HG02623 (cell line): Measurements from ENCODE around the gene PLA2G4E.
A peak's percentile ranks its signal among the peaks of the same experiment; 100 is the strongest.

Experiments used
- ATAC-seq: cut with Tn5 transposase; IDR thresholded peaks from one replicate; pipeline ENCODE4 v1.9.1; 2021; ENCODE audit warnings: moderate library complexity; ENCODE audit not compliant: unreplicated experiment

The PLA2G4E gene

GRCh38 chr15:41981371-41982132, 39.3 kb downstream of the PLA2G4E start:
- no peak for ATAC-seq

GRCh38 chr15:41980654-41981323, 40.1 kb downstream of the PLA2G4E start:
- no peak for ATAC-seq

GRCh38 chr15:41979493-41980266, 41.2 kb downstream of the PLA2G4E start:
- no peak for ATAC-seq

GRCh38 chr15:41978534-41978933, 42.3 kb downstream of the PLA2G4E start:
- ATAC-seq, result no peak

GRCh38 chr15:41977757-41978383, 43.0 kb downstream of the PLA2G4E start:
- ATAC-seq, result no peak

- ATAC-seq, result no peak
Measured at GRCh38 chr15:41975669-41976068, 45.2 kb downstream of the PLA2G4E start.

GRCh38 chr15:41974041-41974440, 46.8 kb downstream of the PLA2G4E start:
- no peak for ATAC-seq

- ATAC-seq, result peak; percentile 82
Measured at GRCh38 chr15:41972253-41973242, 48.3 kb downstream of the PLA2G4E start, which contains the start of gene EHD4. Gene EHD4, minus strand, starts transcription at chr15:41972557. Its CDS starts 63 bp downstream, at chr15:41972494.

- ATAC-seq, result peak; percentile 9
Measured at GRCh38 chr15:41971895-41972252, 49.0 kb downstream of the PLA2G4E start.

- ATAC-seq, result peak; percentile 40
Measured at GRCh38 chr15:41971089-41971894, 49.5 kb downstream of the PLA2G4E start.

- ATAC-seq, result no peak
Measured at GRCh38 chr15:41970456-41970855, 50.4 kb downstream of the PLA2G4E start.

GRCh38 chr15:41969851-41970431, 50.9 kb downstream of the PLA2G4E start:
- ATAC-seq, result no peak

GRCh38 chr15:41968701-41969100, 52.1 kb downstream of the PLA2G4E start:
- ATAC-seq, result no peak

- ATAC-seq, result no peak
Measured at GRCh38 chr15:41967506-41968206, 53.2 kb downstream of the PLA2G4E start.

- no peak for ATAC-seq
Measured at GRCh38 chr15:41966920-41967465, 53.8 kb downstream of the PLA2G4E start.

GRCh38 chr15:41966414-41966812, 54.4 kb downstream of the PLA2G4E start:
- ATAC-seq, result no peak

- no peak for ATAC-seq
Measured at GRCh38 chr15:41965441-41966413, 55.1 kb downstream of the PLA2G4E start.
